Measurements from ENCODE around the gene STIM1. TPM values are rescaled to one million over a fixed set of nuclear protein-coding genes. Genes with fewer than 3 reads are reported as not detected.

The STIM1 gene
- total and polyA plus RNA-seq, 10 of the 15 experiments (the other 5 are each of a cell fraction or from before 2014, with no cell fraction given) = 8.6 to 57.7 (median 29.3) TPM

DNA sequence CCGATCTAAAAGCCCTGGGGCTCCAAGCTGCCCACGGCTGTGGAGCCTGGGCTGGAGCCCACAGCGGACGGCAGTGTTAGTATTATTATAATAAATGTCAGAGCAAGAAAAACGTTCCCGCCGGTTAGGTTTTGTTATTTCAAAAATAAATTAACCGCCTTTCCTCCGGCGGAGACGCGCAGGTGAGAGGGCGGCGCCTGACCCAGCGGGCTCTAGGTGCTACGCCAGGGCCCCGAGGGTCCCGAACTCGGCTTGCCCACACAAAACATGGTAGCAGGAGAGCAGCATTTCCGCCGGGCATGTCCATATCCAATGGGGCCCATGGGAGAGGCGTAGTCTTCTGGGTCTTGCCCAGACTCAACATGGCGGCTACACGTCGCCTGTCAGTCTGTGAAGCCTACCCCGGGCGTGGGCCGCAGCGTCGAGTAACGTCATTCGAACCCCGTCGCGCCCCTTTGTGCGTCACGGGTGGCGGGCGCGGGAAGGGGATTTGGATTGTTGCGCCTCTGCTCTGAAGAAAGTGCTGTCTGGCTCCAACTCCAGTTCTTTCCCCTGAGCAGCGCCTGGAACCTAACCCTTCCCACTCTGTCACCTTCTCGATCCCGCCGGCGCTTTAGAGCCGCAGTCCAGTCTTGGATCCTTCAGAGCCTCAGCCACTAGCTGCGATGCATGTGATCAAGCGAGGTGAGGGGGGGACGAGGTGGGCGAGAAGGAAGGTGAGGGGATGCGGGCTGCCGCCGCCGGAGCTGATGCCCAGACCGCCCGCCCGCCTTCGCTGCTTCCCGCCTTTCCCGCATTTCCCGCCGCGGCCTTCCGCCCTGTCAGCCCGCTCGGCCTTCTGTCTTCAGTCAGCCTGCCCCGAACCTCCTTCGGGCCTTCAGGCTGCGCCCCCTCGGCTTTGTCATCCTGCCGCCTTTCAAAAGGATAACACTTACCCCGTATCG, 239.2 kb downstream of the STIM1 start, which contains the start of gene RRM1 (continued):
- TF ChIP-seq, protein P1, sequence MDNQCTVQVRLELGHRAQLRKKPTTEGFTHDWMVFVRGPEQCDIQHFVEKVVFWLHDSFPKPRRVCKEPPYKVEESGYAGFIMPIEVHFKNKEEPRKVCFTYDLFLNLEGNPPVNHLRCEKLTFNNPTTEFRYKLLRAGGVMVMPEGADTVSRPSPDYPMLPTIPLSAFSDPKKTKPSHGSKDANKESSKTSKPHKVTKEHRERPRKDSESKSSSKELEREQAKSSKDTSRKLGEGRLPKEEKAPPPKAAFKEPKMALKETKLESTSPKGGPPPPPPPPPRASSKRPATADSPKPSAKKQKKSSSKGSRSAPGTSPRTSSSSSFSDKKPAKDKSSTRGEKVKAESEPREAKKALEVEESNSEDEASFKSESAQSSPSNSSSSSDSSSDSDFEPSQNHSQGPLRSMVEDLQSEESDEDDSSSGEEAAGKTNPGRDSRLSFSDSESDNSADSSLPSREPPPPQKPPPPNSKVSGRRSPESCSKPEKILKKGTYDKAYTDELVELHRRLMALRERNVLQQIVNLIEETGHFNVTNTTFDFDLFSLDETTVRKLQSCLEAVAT (IDR thresholded peaks at IDR 0.05) = peak; percentile 77
- TF ChIP-seq NR2C1 (IDR thresholded peaks at IDR 0.05) = peak; percentile 91
- TF ChIP-seq POU2F2 (IDR thresholded peaks at IDR 0.05; ENCODE audit: borderline replicate concordance, low read depth, low read length) = peak; percentile 87; the same call in 2 of the 3 replicates
- TF ChIP-seq, protein P2, sequence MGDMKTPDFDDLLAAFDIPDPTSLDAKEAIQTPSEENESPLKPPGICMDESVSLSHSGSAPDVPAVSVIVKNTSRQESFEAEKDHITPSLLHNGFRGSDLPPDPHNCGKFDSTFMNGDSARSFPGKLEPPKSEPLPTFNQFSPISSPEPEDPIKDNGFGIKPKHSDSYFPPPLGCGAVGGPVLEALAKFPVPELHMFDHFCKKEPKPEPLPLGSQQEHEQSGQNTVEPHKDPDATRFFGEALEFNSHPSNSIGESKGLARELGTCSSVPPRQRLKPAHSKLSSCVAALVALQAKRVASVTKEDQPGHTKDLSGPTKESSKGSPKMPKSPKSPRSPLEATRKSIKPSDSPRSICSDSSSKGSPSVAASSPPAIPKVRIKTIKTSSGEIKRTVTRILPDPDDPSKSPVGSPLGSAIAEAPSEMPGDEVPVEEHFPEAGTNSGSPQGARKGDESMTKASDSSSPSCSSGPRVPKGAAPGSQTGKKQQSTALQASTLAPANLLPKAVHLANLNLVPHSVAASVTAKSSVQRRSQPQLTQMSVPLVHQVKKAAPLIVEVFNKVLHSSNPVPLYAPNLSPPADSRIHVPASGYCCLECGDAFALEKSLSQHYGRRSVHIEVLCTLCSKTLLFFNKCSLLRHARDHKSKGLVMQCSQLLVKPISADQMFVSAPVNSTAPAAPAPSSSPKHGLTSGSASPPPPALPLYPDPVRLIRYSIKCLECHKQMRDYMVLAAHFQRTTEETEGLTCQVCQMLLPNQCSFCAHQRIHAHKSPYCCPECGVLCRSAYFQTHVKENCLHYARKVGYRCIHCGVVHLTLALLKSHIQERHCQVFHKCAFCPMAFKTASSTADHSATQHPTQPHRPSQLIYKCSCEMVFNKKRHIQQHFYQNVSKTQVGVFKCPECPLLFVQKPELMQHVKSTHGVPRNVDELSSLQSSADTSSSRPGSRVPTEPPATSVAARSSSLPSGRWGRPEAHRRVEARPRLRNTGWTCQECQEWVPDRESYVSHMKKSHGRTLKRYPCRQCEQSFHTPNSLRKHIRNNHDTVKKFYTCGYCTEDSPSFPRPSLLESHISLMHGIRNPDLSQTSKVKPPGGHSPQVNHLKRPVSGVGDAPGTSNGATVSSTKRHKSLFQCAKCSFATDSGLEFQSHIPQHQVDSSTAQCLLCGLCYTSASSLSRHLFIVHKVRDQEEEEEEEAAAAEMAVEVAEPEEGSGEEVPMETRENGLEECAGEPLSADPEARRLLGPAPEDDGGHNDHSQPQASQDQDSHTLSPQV (IDR thresholded peaks at IDR 0.05) = peak; percentile 48; the same call in 1 of the 2 replicates
- TF ChIP-seq ATF7 (IDR thresholded peaks at IDR 0.05; ENCODE audit: low read depth) = peak; percentile 91
- TF ChIP-seq MTA3 (IDR thresholded peaks at IDR 0.05; ENCODE audit: borderline replicate concordance, low read length) = no peak
- no peak; the same call in 1 of the 2 replicates for TF ChIP-seq FOXK2 (IDR thresholded peaks at IDR 0.05)
- peak; percentile 92; the same call in 1 of the 2 replicates for TF ChIP-seq SIN3A (IDR thresholded peaks at IDR 0.05; ENCODE audit: low read depth, low read length)
- no peak for TF ChIP-seq TCF7 (IDR thresholded peaks at IDR 0.05; ENCODE audit: borderline replicate concordance)
- TF ChIP-seq SPI1 (IDR thresholded peaks at IDR 0.05; ENCODE audit: borderline replicate concordance, insufficient read depth, low read depth, low read length) = no peak
- no peak for TF ChIP-seq EED (IDR thresholded peaks at IDR 0.05; ENCODE audit: low read depth)

All from GM12878 (cell line).